Measurements from ENCODE around the gene RDH12. TPM values are rescaled to one million over a fixed set of nuclear protein-coding genes. Genes with fewer than 3 reads are reported as not detected.

Gene RDH12
- total RNA-seq, 1 experiment from 2014 or later: not detected

GRCh38 chr14:67764496-67764895 is 62.8 kb downstream of the RDH12 start:
- no peak overlapping the region for H2AFZ ChIP-seq
- H3K9me3 ChIP-seq (ENCODE audit: insufficient read depth, low read depth): no peaks in the 10 kb centered on the region
- peak overlapping the region; percentile 67 for H3K4me2 ChIP-seq
- POLR2A ChIA-PET (ENCODE audit: unreplicated experiment): interaction anchor here (0.6 kb wide), 1 partner anchor 113 kb away, joined by 3 read pairs; no protein-coding TSS in a partner anchor
- H3F3A ChIP-seq (ENCODE audit: insufficient read depth, low read depth): peaks cover 39% of the 10 kb centered on the region
- no peak for TF ChIP-seq CTCF (conservative IDR thresholded peaks at IDR 0.05)
- no peak for TF ChIP-seq EZH2 (IDR thresholded peaks at IDR 0.05; ENCODE audit: low read depth)
- intact Hi-C loops (cut with micrococcal nuclease; ENCODE audit: unreplicated experiment): no loop called here
- CTCF ChIA-PET: no interaction called here
- H4K20me1 ChIP-seq (ENCODE audit: insufficient read depth): no peaks in the 10 kb centered on the region
- no peaks in the 10 kb centered on the region for H3K27me3 ChIP-seq (ENCODE audit: insufficient read depth, low read depth)
- H3K27ac ChIP-seq: peak overlapping the region; percentile 90
- H3K36me3 ChIP-seq (ENCODE audit: low read depth): no peaks in the 10 kb centered on the region; the same call in 1 of the 2 replicates
- H3K4me3 ChIP-seq: peak overlapping the region; percentile 19; the same call in 1 of the 2 replicates
- BruUV-seq (replicated peaks): no TSS peak
- H3K4me1 ChIP-seq (replicated peaks; ENCODE audit: insufficient read depth): peaks cover 47% of the 10 kb centered on the region
- peak; percentile 6 to 80 for DNase-seq
- no peaks in the 10 kb centered on the region for H3K79me2 ChIP-seq (ENCODE audit: low read depth)
- H3K9me2 ChIP-seq (ENCODE audit: insufficient read depth): no peaks in the 10 kb centered on the region

GRCh38 chr14:67765192-67765834 is 63.6 kb downstream of the RDH12 start:
- CTCF ChIA-PET: no interaction called here
- peak overlapping the region; percentile 19; the same call in 1 of the 2 replicates for H3K4me3 ChIP-seq

GRCh38 chr14:67766035-67766680 is 64.5 kb downstream of the RDH12 start:
- no peak for TF ChIP-seq EZH2 (IDR thresholded peaks at IDR 0.05; ENCODE audit: low read depth)
- TF ChIP-seq CTCF (conservative IDR thresholded peaks at IDR 0.05): no peak
- Histone ChIP-seq H2AFZ (no peak overlapping the region), H3K27me3 (ENCODE audit: insufficient read depth, low read depth) (no peaks in the 10 kb centered on the region), H3K27ac (peak overlapping the region; percentile 90), H3K4me2 (peak overlapping the region; percentile 67), H4K20me1 (ENCODE audit: insufficient read depth) (no peaks in the 10 kb centered on the region), H3K36me3 (ENCODE audit: low read depth) (no peaks in the 10 kb centered on the region; the same call in 1 of the 2 replicates), H3F3A (ENCODE audit: insufficient read depth, low read depth) (peaks cover 39% of the 10 kb centered on the region), H3K4me3 (no peak overlapping the region), H3K4me1 (replicated peaks; ENCODE audit: insufficient read depth) (peaks cover 47% of the 10 kb centered on the region), H3K79me2 (ENCODE audit: low read depth) (no peaks in the 10 kb centered on the region), H3K9me2 (ENCODE audit: insufficient read depth) (no peaks in the 10 kb centered on the region), H3K9me3 (ENCODE audit: insufficient read depth, low read depth) (no peaks in the 10 kb centered on the region)
- POLR2A ChIA-PET (ENCODE audit: unreplicated experiment): no interaction called here
- intact Hi-C loops (cut with micrococcal nuclease; ENCODE audit: unreplicated experiment): no loop called here
- no peak for DNase-seq
- CTCF ChIA-PET: interaction anchor here (0.5 kb wide), 1 partner anchor 1258 kb away, joined by 4 read pairs; no protein-coding TSS in a partner anchor
- BruUV-seq (replicated peaks): no TSS peak

More at GRCh38 chr14:67765192-67765834, 63.6 kb downstream of the RDH12 start:
- intact Hi-C loops (cut with micrococcal nuclease; ENCODE audit: unreplicated experiment): no loop called here
- no TSS peak for BruUV-seq (replicated peaks)
- Histone ChIP-seq H3K9me2 (ENCODE audit: insufficient read depth) (no peaks in the 10 kb centered on the region), H4K20me1 (ENCODE audit: insufficient read depth) (no peaks in the 10 kb centered on the region), H3F3A (ENCODE audit: insufficient read depth, low read depth) (peaks cover 39% of the 10 kb centered on the region), H3K36me3 (ENCODE audit: low read depth) (no peaks in the 10 kb centered on the region; the same call in 1 of the 2 replicates), H3K9me3 (ENCODE audit: insufficient read depth, low read depth) (no peaks in the 10 kb centered on the region), H3K27me3 (ENCODE audit: insufficient read depth, low read depth) (no peaks in the 10 kb centered on the region), H3K79me2 (ENCODE audit: low read depth) (no peaks in the 10 kb centered on the region), H2AFZ (no peak overlapping the region), H3K27ac (peak overlapping the region; percentile 90), H3K4me1 (replicated peaks; ENCODE audit: insufficient read depth) (peaks cover 47% of the 10 kb centered on the region), H3K4me2 (peak overlapping the region; percentile 67)
- POLR2A ChIA-PET (ENCODE audit: unreplicated experiment): no interaction called here
- TF ChIP-seq EZH2 (IDR thresholded peaks at IDR 0.05; ENCODE audit: low read depth) (no peak), CTCF (conservative IDR thresholded peaks at IDR 0.05) (no peak)
- peak; percentile 18 to 91 for DNase-seq

Measured in PC-9 (cell line).